Endodermal cell (in vitro differentiated cells): ENCODE measurements around the gene AIM2. TPM values are rescaled to one million over a fixed set of nuclear protein-coding genes. Genes with fewer than 3 reads are reported as not detected.

Experiments
- DNase-seq: peaks from one replicate; pipeline ENCODE4 v3.0.0-alpha.2; 2017
- H3K27ac ChIP-seq: 2 replicates; pipeline ENCODE4 v1.5.1; 2013; ENCODE audit warnings: mild to moderate bottlenecking, low read depth, low read length, moderate library complexity
- H3K27me3 ChIP-seq: 2 replicates; pipeline ENCODE4 v1.6.1; 2013; ENCODE audit warnings: mild to moderate bottlenecking, low read length, moderate library complexity; ENCODE audit not compliant: insufficient read depth, control insufficient read depth, poor library complexity, severe bottlenecking
- H3K36me3 ChIP-seq: 2 replicates; pipeline ENCODE4 v1.7.0; 2013; ENCODE audit warnings: mild to moderate bottlenecking, low read length, moderate library complexity; ENCODE audit not compliant: control insufficient read depth, insufficient read depth
- H3K4me1 ChIP-seq: one replicate; pipeline ENCODE4 v1.7.0; 2013; ENCODE audit warnings: low read length; ENCODE audit not compliant: control insufficient read depth, insufficient read depth
- H3K4me3 ChIP-seq: 2 replicates; pipeline ENCODE4 v1.5.1; 2013; ENCODE audit warnings: mild to moderate bottlenecking, low read length, moderate library complexity
- H3K9ac ChIP-seq: 2 replicates; pipeline ENCODE4 v1.6.1; 2013; ENCODE audit warnings: mild to moderate bottlenecking, low read length, moderate library complexity; ENCODE audit not compliant: poor library complexity, severe bottlenecking; ENCODE audit errors: extremely low read depth
- H3K9me3 ChIP-seq: 2 replicates; pipeline ENCODE4 v1.6.1; 2013; ENCODE audit warnings: mild to moderate bottlenecking, low read length, moderate library complexity; ENCODE audit not compliant: control insufficient read depth
- H3K27ac Mint-ChIP-seq: 2 replicates; pipeline ENCODE4 v1.8.0; 2020; ENCODE audit warnings: mixed read lengths
- H3K27me3 Mint-ChIP-seq: 2 replicates; pipeline ENCODE4 v1.8.0; 2021; ENCODE audit warnings: mild to moderate bottlenecking, mixed read lengths; ENCODE audit not compliant: insufficient read depth
- H3K36me3 Mint-ChIP-seq: 2 replicates; pipeline ENCODE4 v1.8.0; 2020; ENCODE audit warnings: low read depth, mixed read lengths
- H3K4me1 Mint-ChIP-seq: 2 replicates; pipeline ENCODE4 v1.8.0; 2020; ENCODE audit warnings: mixed read lengths
- H3K4me3 Mint-ChIP-seq: 2 replicates; pipeline ENCODE4 v1.8.0; 2020; ENCODE audit warnings: mild to moderate bottlenecking, moderate library complexity, mixed read lengths
- H3K9me3 Mint-ChIP-seq: 2 replicates; pipeline ENCODE4 v1.8.0; 2020; ENCODE audit warnings: mild to moderate bottlenecking, mixed read lengths
- WGBS, 2 experiments: methylation state at CpG; one replicate each; pipeline versions ENCODE4 v1.1.5 to v1.1.7; 2013; ENCODE audit warnings: missing lambda C conversion rate in 2 of 2, mixed read lengths in 1 of 2; ENCODE audit not compliant: insufficient coverage in 1 of 2, insufficient read length in 1 of 2; 5-methylcytosine and 5-hydroxymethylcytosine counted together
- total RNA-seq, 2 donors: library from RNA; stranded (reverse); fragmentation: NEBNext Ultra II Directional in 1 of 2; extraction: Animal tissue kit (Norgen Biotek cat#: 25700) in 1 of 2; gene quantifications; 2 replicates in 1 of 2; 3 replicates in 1 of 2; pipeline ENCODE4 v1.2.1, GENCODE V29; 2021
- TF ChIP-seq, protein P1 (sequence below): fragments of 200-600 bp; sonication (generic); conservative IDR thresholded peaks from 2 replicates; pipeline ENCODE4 v1.5.0; 2021; ENCODE audit warnings: antibody characterized with exemption, mild to moderate bottlenecking

Gene AIM2
- total RNA-seq, 2 donors from 2014 or later = 2.0 to 4.2 TPM

DNA sequence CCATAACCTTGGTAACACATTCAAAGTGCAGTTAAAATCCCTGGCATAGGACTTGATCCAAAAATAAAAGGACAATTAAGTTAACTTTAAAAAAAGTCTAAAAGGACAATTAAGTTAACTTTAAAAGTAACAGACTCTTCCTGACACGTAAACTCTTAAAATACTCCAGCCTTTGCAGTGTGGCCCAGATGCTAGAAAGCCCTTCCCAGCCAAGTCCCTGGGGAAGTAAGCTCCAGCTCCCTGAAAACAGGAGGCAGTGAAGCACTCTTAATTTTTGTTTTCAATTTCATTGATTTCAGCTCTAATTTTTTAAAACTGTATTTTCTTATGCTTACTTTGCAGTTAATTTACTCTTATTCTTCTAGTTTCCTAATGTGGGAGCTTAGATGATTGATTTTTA, 5.1 kb upstream of the AIM2 start:
- no peaks in the 10 kb centered on the region for H3K9me3 ChIP-seq
- Mint-ChIP-seq H3K27me3 (no peaks in the 10 kb centered on the region), H3K4me1 (peaks cover 9% of the 10 kb centered on the region), H3K4me3 (no peak overlapping the region), H3K9me3 (no peaks in the 10 kb centered on the region), H3K36me3 (no peaks in the 10 kb centered on the region), H3K27ac (no peak overlapping the region)
- DNase-seq = no peak
- H3K4me1 ChIP-seq = no peaks in the 10 kb centered on the region
- no peak overlapping the region for H3K9ac ChIP-seq
- H3K27ac ChIP-seq = no peak overlapping the region
- H3K36me3 ChIP-seq = no peaks in the 10 kb centered on the region
- WGBS, 2 experiments = 91 to 100% methylated on average over 1 of the region's 1 CpG
- TF ChIP-seq, protein P1, sequence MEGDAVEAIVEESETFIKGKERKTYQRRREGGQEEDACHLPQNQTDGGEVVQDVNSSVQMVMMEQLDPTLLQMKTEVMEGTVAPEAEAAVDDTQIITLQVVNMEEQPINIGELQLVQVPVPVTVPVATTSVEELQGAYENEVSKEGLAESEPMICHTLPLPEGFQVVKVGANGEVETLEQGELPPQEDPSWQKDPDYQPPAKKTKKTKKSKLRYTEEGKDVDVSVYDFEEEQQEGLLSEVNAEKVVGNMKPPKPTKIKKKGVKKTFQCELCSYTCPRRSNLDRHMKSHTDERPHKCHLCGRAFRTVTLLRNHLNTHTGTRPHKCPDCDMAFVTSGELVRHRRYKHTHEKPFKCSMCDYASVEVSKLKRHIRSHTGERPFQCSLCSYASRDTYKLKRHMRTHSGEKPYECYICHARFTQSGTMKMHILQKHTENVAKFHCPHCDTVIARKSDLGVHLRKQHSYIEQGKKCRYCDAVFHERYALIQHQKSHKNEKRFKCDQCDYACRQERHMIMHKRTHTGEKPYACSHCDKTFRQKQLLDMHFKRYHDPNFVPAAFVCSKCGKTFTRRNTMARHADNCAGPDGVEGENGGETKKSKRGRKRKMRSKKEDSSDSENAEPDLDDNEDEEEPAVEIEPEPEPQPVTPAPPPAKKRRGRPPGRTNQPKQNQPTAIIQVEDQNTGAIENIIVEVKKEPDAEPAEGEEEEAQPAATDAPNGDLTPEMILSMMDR = no peak
- H3K4me3 ChIP-seq = no peak overlapping the region
- H3K27me3 ChIP-seq = no peaks in the 10 kb centered on the region

DNA sequence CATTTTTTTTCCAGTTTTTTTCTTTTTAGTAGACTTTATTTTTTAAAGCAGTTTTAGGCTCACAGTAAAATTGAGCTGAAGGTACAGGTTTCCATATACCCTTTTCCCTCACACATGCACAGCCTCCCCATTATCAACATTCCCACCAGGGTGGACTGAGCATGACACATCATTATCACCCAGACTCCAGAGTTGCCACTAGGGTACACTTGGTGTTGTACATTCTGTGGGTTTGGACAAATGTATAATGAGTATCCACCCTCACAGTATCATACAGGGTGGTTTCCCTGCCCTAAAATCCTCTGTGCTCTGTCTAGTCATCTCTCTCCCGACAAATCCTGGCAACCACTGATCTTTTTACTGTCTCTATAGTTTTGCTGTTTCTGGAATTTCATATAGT, 3.0 kb upstream of the AIM2 start:
- no peaks in the 10 kb centered on the region for H3K9me3 Mint-ChIP-seq
- no peak for DNase-seq
- Histone ChIP-seq H3K9ac (no peak overlapping the region), H3K36me3 (no peaks in the 10 kb centered on the region), H3K27me3 (no peaks in the 10 kb centered on the region), H3K4me3 (no peak overlapping the region), H3K9me3 (no peaks in the 10 kb centered on the region), H3K4me1 (no peaks in the 10 kb centered on the region), H3K27ac (no peak overlapping the region)
- H3K4me3 Mint-ChIP-seq = no peak overlapping the region
- H3K36me3 Mint-ChIP-seq = no peaks in the 10 kb centered on the region
- H3K27ac Mint-ChIP-seq = no peak overlapping the region
- no peaks in the 10 kb centered on the region for H3K27me3 Mint-ChIP-seq
- TF ChIP-seq, protein P1 = no peak
- WGBS, 2 experiments = 100% methylated on average over 1 of the region's 1 CpG
- H3K4me1 Mint-ChIP-seq = peaks cover 10% of the 10 kb centered on the region

DNA sequence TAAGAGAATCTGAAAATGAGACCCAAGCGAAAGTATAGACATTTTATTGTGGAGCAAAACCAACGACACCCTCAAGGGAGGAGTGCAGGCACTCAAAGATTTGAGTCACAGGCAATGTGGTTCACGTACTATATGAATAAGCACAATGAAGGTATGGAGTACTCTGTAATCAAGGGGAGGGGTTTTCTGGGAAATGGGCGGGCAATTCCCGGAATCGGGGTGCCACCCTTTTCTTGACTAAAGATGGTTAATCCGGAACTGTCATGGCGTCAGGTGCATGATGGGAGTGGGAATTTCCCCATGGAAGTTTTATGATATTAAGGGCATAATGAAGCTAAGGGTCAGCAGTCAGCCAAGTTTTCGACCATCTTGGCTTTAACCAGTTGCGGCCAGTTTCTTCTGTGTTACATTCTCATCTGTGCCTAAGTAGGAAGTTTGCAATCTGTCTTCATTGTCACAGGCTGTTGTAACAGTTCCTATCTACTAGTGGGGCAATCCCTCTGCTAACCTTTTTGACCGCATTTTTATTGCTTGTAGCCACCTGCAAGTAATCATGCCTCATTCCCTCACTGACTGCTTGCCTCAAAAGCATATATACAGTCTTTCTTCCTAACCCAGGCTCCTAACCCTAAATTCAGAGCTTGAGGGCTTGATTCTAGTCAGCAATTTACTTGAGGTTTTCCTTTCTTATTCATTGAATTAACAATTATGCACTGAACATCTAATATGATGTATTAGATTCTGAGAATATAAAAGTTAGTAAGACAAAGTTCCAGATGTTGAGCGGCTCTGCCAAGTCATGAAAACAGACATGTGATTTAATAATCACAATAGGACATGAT, 775 bp upstream of the AIM2 start:
- Mint-ChIP-seq H3K4me1 (peaks cover 10% of the 10 kb centered on the region), H3K4me3 (no peak overlapping the region), H3K27ac (no peak overlapping the region), H3K36me3 (no peaks in the 10 kb centered on the region), H3K27me3 (no peaks in the 10 kb centered on the region), H3K9me3 (no peaks in the 10 kb centered on the region)
- no peaks in the 10 kb centered on the region for H3K27me3 ChIP-seq
- WGBS, 2 experiments = 94 to 99% methylated on average over 9 to 12 of the region's 12 CpGs
- no peak overlapping the region for H3K9ac ChIP-seq
- no peak for DNase-seq
- no peak overlapping the region for H3K4me3 ChIP-seq
- no peak overlapping the region for H3K27ac ChIP-seq
- no peaks in the 10 kb centered on the region for H3K4me1 ChIP-seq
- no peaks in the 10 kb centered on the region for H3K9me3 ChIP-seq
- no peaks in the 10 kb centered on the region for H3K36me3 ChIP-seq
- TF ChIP-seq, protein P1 = no peak
